K562 (cell line): ENCODE results near the gene CCNL1. TPM values are rescaled to one million over a fixed set of nuclear protein-coding genes. Genes with fewer than 3 reads are reported as not detected.

Experiments used
- ESRRA ChIP-seq: fragments of 450-650 bp; IDR thresholded peaks from 2 replicates; pipeline ENCODE4 v1.6.1; 2014; ENCODE audit warnings: low read depth, mild to moderate bottlenecking, moderate library complexity, borderline replicate concordance
- FOS ChIP-seq: IDR thresholded peaks from 3 replicates; pipeline ENCODE4 v1.6.1; 2011; ENCODE audit not compliant: insufficient read length; ENCODE audit errors: extremely low read depth
- FOSL1 ChIP-seq: fragments of 200-800 bp; sonication (Bioruptor generic); conservative IDR thresholded peaks from 2 replicates; pipeline ENCODE4 v1.6.1; 2016; ENCODE audit warnings: missing genetic modification characterization, missing compliant biosample characterization
- MECOM ChIP-seq: fragments of 250-450 bp; sonication (Bioruptor Pico); IDR thresholded peaks from 2 replicates; pipeline ENCODE4 v1.8.0; 2022; ENCODE audit warnings: inconsistent platforms
- NCOR1 ChIP-seq: fragments of 450-650 bp; IDR thresholded peaks from 2 replicates; pipeline ENCODE4 v1.6.1; 2016; ENCODE audit warnings: mild to moderate bottlenecking, moderate library complexity
- POLR2H ChIP-seq: IDR thresholded peaks from 2 replicates; pipeline ENCODE4 v1.6.1; 2016; ENCODE audit warnings: missing genetic modification characterization, low read depth, mild to moderate bottlenecking, control low read depth, missing compliant biosample characterization, moderate library complexity
- SAFB ChIP-seq: fragments of 200-400 bp; formaldehyde crosslinking; IDR thresholded peaks from 2 replicates; pipeline ENCODE4 v1.6.1; 2017; ENCODE audit warnings: low read depth, low read length, borderline replicate concordance
- SMARCC2 ChIP-seq: fragments of 450-650 bp; IDR thresholded peaks from 2 replicates; pipeline ENCODE4 v1.6.1; 2017; ENCODE audit warnings: antibody characterized with exemption, moderate library complexity, mild to moderate bottlenecking, low read depth
- ZFP30 ChIP-seq: fragments of 250-450 bp; sonication (Bioruptor Pico); IDR thresholded peaks from 2 replicates; pipeline ENCODE4 v1.8.0; 2022; ENCODE audit warnings: moderate library complexity, mild to moderate bottlenecking, inconsistent platforms, borderline replicate concordance
- ZNF140 ChIP-seq: fragments of 250-450 bp; sonication (Bioruptor Pico); IDR thresholded peaks from 2 replicates; pipeline ENCODE4 v1.8.0; 2021; ENCODE audit warnings: moderate library complexity, mild to moderate bottlenecking, inconsistent platforms
- ZNF785 ChIP-seq: fragments of 250-450 bp; sonication (Bioruptor Pico); IDR thresholded peaks from 2 replicates; pipeline ENCODE4 v1.4.0; 2020; ENCODE audit warnings: mild to moderate bottlenecking
- polyA plus RNA-seq, 8 experiments: library from polyadenylated mRNA; depleted of rRNA in 4 of 8; stranded (reverse) in 5 of 8; unstranded in 3 of 8; fragments of >200 nt; fragmentation: Nextera tagmentation in 2 of 8; fragmentation: Illumina TruSeq in 1 of 8; extraction: Ambion mirVana in 2 of 8; extraction: Trizol in 1 of 8; gene quantifications; 2 replicates each; pipeline versions ENCODE4 v1.2.1 to v1.2.3, GENCODE V29; 2011 to 2014; ENCODE audit warnings: inconsistent platforms in 1 of 8, missing spikeins in 1 of 8
- total RNA-seq, 7 experiments: library from RNA; depleted of rRNA in 6 of 7; stranded (reverse); fragments of >200 nt in 6 of 7; fragmentation: Illumina TruSeq in 2 of 7; extraction: Trizol in 2 of 7; gene quantifications; 2 replicates each; pipeline versions ENCODE4 v1.2.1 to v1.2.3, GENCODE V29; 2011 to 2021; ENCODE audit warnings: low replicate concordance in 1 of 7
- TF ChIP-seq, protein P1 (sequence below), 2 experiments: fragments of 200-800 bp in 1 of 2; sonication (Bioruptor generic) in 1 of 2; sonication (generic) in 1 of 2; formaldehyde crosslinking in 1 of 2; IDR thresholded peaks in 1 of 2; conservative IDR thresholded peaks in 1 of 2; 2 replicates each; pipeline versions ENCODE4 v1.5.0 to v1.6.1; 2016 to 2020; ENCODE audit warnings: missing compliant biosample characterization in 1 of 2, missing genetic modification characterization in 1 of 2, missing genetic modification reagents in 1 of 2
- TF ChIP-seq, protein P2 (sequence below), 2 experiments: fragments of 450-650 bp; IDR thresholded peaks; 2 replicates each; pipeline ENCODE4 v1.6.1; 2016
- TF ChIP-seq, protein P3 (sequence below): fragments of 450-650 bp; IDR thresholded peaks from 2 replicates; pipeline ENCODE4 v1.6.1; 2016
- TF ChIP-seq, protein P4 (sequence below): fragments of 250-450 bp; sonication (Bioruptor Pico); IDR thresholded peaks from 2 replicates; pipeline ENCODE4 v1.8.0; 2021; ENCODE audit warnings: moderate library complexity, mild to moderate bottlenecking, inconsistent platforms

Gene CCNL1
- total and polyA plus RNA-seq, 9 of the 15 experiments (the other 6 are each of a cell fraction or from before 2014, with no cell fraction given), result 16.1 to 186 (median 132) TPM

DNA sequence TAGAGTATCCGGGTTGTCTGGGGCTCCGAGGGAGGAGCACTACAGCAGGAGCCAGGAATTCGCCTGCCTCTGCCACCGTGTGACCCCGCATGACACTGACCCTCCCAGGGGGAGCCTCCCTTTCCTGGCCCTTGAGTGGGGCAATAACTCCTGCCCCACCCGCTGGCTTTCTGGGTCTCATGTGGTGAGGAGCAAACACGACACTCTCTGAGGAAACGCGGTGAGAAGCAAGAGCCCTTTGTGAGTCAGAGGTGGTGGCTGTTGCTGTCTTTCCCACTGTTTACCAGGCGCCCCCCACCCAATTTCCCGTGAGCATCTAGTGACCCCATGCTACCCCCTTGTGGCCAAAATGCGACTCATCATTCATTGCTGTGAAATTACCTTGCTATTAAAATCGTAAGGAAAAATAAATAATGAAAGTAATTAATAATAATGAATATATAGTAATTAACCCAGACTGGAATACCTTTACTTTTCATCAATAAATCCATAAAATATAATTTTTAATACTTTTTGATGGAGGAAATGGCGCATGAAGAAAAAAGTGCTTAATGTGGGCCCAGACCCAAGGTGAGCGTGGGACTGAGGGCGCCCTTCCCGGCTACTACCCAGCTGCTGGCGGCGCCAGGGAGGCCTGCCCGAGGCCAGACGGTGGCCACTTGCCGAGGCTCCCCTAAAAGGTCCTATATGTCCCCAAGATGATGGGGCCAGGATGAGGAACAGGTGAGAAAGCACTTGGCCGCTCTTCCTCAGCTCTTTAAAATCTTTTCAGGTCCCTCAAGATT is 29.3 kb downstream of the CCNL1 start (continued):
- TF ChIP-seq FOSL1 (tag) (peak; percentile 34; the same call in 1 of the 2 replicates), ZFP30 (no peak), POLR2H (no peak), FOS (no peak), SMARCC2 (no peak), ZNF785 (no peak), NCOR1 (no peak), MECOM (CRISPR knock-in tag) (no peak), ESRRA (peak; percentile 51; the same call in 1 of the 2 replicates), SAFB (no peak), ZNF140 (CRISPR knock-in tag) (no peak)
- TF ChIP-seq, protein P1, sequence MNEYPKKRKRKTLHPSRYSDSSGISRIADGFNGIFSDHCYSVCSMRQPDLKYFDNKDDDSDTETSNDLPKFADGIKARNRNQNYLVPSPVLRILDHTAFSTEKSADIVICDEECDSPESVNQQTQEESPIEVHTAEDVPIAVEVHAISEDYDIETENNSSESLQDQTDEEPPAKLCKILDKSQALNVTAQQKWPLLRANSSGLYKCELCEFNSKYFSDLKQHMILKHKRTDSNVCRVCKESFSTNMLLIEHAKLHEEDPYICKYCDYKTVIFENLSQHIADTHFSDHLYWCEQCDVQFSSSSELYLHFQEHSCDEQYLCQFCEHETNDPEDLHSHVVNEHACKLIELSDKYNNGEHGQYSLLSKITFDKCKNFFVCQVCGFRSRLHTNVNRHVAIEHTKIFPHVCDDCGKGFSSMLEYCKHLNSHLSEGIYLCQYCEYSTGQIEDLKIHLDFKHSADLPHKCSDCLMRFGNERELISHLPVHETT (CRISPR knock-in tag; conservative IDR thresholded peaks at IDR 0.05 in 1 of 2, IDR thresholded peaks at IDR 0.05 in 1 of 2), result peak in 1 of 2 experiments; percentile 58; a peak in 1 of 4 replicates
- TF ChIP-seq, protein P2, sequence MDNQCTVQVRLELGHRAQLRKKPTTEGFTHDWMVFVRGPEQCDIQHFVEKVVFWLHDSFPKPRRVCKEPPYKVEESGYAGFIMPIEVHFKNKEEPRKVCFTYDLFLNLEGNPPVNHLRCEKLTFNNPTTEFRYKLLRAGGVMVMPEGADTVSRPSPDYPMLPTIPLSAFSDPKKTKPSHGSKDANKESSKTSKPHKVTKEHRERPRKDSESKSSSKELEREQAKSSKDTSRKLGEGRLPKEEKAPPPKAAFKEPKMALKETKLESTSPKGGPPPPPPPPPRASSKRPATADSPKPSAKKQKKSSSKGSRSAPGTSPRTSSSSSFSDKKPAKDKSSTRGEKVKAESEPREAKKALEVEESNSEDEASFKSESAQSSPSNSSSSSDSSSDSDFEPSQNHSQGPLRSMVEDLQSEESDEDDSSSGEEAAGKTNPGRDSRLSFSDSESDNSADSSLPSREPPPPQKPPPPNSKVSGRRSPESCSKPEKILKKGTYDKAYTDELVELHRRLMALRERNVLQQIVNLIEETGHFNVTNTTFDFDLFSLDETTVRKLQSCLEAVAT (IDR thresholded peaks at IDR 0.05), result no peak
- TF ChIP-seq, protein P3, sequence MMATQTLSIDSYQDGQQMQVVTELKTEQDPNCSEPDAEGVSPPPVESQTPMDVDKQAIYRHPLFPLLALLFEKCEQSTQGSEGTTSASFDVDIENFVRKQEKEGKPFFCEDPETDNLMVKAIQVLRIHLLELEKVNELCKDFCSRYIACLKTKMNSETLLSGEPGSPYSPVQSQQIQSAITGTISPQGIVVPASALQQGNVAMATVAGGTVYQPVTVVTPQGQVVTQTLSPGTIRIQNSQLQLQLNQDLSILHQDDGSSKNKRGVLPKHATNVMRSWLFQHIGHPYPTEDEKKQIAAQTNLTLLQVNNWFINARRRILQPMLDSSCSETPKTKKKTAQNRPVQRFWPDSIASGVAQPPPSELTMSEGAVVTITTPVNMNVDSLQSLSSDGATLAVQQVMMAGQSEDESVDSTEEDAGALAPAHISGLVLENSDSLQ, result no peak
- TF ChIP-seq, protein P4, sequence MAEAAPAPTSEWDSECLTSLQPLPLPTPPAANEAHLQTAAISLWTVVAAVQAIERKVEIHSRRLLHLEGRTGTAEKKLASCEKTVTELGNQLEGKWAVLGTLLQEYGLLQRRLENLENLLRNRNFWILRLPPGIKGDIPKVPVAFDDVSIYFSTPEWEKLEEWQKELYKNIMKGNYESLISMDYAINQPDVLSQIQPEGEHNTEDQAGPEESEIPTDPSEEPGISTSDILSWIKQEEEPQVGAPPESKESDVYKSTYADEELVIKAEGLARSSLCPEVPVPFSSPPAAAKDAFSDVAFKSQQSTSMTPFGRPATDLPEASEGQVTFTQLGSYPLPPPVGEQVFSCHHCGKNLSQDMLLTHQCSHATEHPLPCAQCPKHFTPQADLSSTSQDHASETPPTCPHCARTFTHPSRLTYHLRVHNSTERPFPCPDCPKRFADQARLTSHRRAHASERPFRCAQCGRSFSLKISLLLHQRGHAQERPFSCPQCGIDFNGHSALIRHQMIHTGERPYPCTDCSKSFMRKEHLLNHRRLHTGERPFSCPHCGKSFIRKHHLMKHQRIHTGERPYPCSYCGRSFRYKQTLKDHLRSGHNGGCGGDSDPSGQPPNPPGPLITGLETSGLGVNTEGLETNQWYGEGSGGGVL (CRISPR knock-in tag), result no peak
